Skeletal muscle tissue (tissue), 4 donors: Measurements from ENCODE around the gene BCAT1. TPM values are rescaled to one million over a fixed set of nuclear protein-coding genes. Genes with fewer than 3 reads are reported as not detected.
"Not testable (repeated sequence)": the region's sequence is repeated elsewhere in the genome, so short reads cannot be mapped to it uniquely, and the experiment has no call there.

ENCODE experiments used
- H3K27ac ChIP-seq: one replicate; pipeline ENCODE4 v1.7.0; 2013; ENCODE audit warnings: mild to moderate bottlenecking, low read depth, low read length, inconsistent platforms
- H3K27me3 ChIP-seq, 3 donors: one replicate each; pipeline ENCODE4 v1.7.0; 2013; ENCODE audit warnings: low read length in 3 of 3; ENCODE audit not compliant: control insufficient read depth in 3 of 3, insufficient read depth in 3 of 3
- H3K36me3 ChIP-seq, 3 donors: one replicate each; pipeline ENCODE4 v1.7.0; 2013; ENCODE audit warnings: low read length in 3 of 3; ENCODE audit not compliant: control insufficient read depth in 3 of 3, insufficient read depth in 3 of 3
- H3K4me1 ChIP-seq, 3 donors: one replicate each; pipeline ENCODE4 v1.7.0; 2013; ENCODE audit warnings: low read length in 3 of 3, mild to moderate bottlenecking in 3 of 3; ENCODE audit not compliant: control insufficient read depth in 3 of 3, insufficient read depth in 3 of 3
- H3K4me3 ChIP-seq, 3 donors: one replicate each; pipeline ENCODE4 v1.7.0; 2013; ENCODE audit warnings: low read length in 3 of 3
- H3K9ac ChIP-seq, 3 donors: one replicate each; pipeline ENCODE4 v1.7.0; 2013; ENCODE audit warnings: low read length in 3 of 3, mild to moderate bottlenecking in 3 of 3, moderate library complexity in 2 of 3, low read depth in 1 of 3
- H3K9me3 ChIP-seq, 3 donors: one replicate each; pipeline ENCODE4 v1.7.0; 2013; ENCODE audit warnings: low read length in 3 of 3; ENCODE audit not compliant: control insufficient read depth in 3 of 3
- total RNA-seq: library from RNA; depleted of rRNA; stranded (reverse); fragments of >200 nt; gene quantifications from one replicate; pipeline ENCODE4 v1.2.3, GENCODE V29; 2014
- donor health status: Osteomylitis.

The BCAT1 gene
- total RNA-seq, 1 donor from 2014 or later = 33.4 TPM

DNA sequence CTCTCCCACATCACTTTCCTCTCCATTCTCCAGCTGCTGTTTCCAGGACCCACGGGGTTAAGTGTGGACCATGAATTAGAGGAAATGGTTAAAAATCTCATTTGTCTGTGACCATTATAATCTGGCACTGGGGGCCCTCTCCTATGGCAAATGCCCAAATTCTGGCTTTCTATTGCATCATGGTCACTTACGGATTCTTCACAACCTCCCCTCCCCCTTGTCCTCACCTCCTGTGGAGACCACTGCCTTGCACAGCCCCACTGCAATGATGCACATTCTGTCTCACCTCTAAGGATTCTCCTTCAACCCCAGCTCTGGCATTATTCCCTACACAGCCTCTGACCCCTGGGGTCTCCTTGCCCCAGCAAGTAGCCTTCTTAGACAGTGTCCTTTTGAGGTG is 18.9 kb downstream of the BCAT1 start:
- H3K27me3 ChIP-seq = peaks cover 0 to 3% (median 0%) of the 10 kb centered on the region in 3 donors
- no peak overlapping the region for H3K4me3 ChIP-seq
- no peak overlapping the region for H3K9ac ChIP-seq
- no peaks in the 10 kb centered on the region for H3K9me3 ChIP-seq
- H3K27ac ChIP-seq = no peak overlapping the region
- no peaks in the 10 kb centered on the region for H3K36me3 ChIP-seq
- H3K4me1 ChIP-seq = no peaks in the 10 kb centered on the region

DNA sequence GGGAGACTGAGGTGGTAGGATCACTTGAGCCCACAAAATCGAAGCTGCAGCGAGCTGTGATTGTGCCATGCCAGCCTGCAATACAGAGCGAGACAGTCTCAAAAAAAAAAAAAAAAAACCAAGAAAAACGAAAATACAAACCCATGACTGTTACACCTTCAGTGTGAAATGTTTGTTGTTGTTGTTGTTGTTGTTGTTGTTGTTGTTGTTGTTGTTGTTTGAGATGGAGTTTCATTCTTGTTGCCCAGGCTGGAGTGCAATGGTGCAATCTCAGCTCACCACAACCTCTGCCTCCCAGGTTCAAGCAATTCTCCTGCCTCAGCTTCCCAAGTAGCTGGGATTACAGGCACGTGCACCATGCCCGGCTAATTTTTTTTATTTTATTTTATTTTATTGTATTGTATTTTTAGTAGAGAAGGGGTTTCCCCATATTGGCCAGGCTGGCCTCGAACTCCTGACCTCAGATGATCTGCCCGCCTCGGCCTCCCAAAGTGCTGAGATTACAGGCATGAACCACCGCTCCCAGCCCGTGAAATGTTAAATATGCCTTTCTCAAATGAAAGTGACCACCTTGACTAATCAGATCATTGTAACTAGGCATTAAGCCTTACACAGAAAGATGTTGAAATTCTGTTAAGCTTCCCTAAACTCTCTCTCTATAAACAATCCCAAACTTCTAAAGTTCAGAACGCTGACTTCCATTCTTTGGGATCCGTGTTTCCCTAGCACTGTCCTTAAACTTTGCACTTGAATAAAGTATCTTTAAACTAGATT is 20.2 kb downstream of the BCAT1 start:
- H3K36me3 ChIP-seq, H3K27ac ChIP-seq, H3K4me3 ChIP-seq, H3K9me3 ChIP-seq, H3K27me3 ChIP-seq, H3K4me1 ChIP-seq, H3K9ac ChIP-seq: not testable (repeated sequence)

- Histone ChIP-seq H3K27ac (no peak overlapping the region), H3K9ac (no peak overlapping the region), H3K36me3 (no peaks in the 10 kb centered on the region), H3K27me3 (no peaks in the 10 kb centered on the region), H3K4me3 (no peak overlapping the region), H3K4me1 (no peaks in the 10 kb centered on the region), H3K9me3 (no peaks in the 10 kb centered on the region)
Observed at GRCh38 chr12:24928131-24928530, 20.8 kb downstream of the BCAT1 start.

DNA sequence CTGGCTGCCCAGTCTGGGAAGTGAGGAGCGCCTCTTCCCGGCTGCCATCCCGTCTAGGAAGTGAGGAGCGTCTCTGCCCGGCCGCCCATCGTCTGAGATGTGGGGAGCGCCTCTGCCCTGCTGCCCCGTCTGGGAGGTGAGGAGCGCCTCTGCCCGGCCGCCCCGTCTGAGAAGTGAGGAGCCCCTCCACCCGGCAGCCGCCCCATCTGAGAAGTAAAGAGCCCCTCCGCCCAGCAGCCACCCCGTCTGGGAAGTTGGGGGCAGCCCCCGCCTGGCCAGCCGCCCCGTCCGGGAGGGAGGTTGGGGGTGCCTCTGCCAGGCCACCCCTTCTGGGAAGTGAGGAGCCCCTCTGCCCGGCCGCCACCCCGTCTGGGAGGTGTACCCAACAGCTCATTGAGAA is 22.8 kb downstream of the BCAT1 start:
- not testable (repeated sequence) for H3K4me1 ChIP-seq, H3K36me3 ChIP-seq, H3K9ac ChIP-seq, H3K27me3 ChIP-seq, H3K27ac ChIP-seq, H3K9me3 ChIP-seq, H3K4me3 ChIP-seq

GRCh38 chr12:24922090-24922489 is 26.8 kb downstream of the BCAT1 start:
- H3K4me3 ChIP-seq = no peak overlapping the region
- no peaks in the 10 kb centered on the region for H3K27me3 ChIP-seq
- H3K9ac ChIP-seq = no peak overlapping the region
- no peak overlapping the region for H3K27ac ChIP-seq
- no peaks in the 10 kb centered on the region for H3K4me1 ChIP-seq
- H3K9me3 ChIP-seq = no peaks in the 10 kb centered on the region
- no peaks in the 10 kb centered on the region for H3K36me3 ChIP-seq

DNA sequence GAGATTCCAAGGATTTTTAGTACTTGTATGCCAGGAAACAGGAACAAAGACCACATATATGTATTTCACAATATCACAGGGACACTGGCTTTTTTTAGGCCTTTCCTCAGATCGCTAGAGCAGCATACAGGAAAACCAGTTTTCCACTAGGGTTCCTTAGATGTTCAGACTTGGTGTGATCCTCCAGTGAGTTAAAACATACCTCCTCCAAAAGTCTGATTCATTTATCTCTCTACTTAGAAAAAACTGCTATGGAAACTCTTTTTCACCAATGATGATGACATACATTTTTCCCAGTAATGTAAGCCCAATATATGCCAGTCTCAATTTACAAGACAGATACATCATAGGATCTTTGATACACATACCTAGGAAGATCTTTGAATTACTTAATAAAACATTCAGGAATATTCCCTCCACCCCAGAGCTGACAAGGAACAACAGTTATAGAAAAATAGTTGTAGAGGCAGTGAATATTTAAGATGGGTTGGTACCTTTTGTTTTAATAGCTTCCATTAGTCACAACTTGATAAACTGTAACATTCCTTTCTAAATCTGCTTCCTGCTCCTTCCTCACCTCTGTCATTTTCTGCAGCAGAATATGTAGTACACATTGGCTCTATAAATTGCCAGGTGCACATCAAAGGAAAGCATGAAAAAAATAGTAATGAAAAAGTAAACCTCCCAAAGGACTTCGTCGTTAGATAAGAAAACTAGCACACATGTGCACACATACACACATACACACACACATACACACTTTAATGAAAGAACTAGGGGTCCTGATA is 27.5 kb downstream of the BCAT1 start:
- H3K27me3 ChIP-seq = no peaks in the 10 kb centered on the region
- H3K4me1 ChIP-seq = no peaks in the 10 kb centered on the region
- no peaks in the 10 kb centered on the region for H3K9me3 ChIP-seq
- H3K27ac ChIP-seq = no peak overlapping the region
- no peak overlapping the region for H3K4me3 ChIP-seq
- H3K9ac ChIP-seq = no peak overlapping the region
- H3K36me3 ChIP-seq = no peaks in the 10 kb centered on the region

GRCh38 chr12:24920141-24920540 is 28.8 kb downstream of the BCAT1 start:
- no peaks in the 10 kb centered on the region for H3K27me3 ChIP-seq
- H3K27ac ChIP-seq = no peak overlapping the region
- H3K9ac ChIP-seq = no peak overlapping the region
- no peak overlapping the region for H3K4me3 ChIP-seq
- no peaks in the 10 kb centered on the region for H3K36me3 ChIP-seq
- H3K4me1 ChIP-seq = no peaks in the 10 kb centered on the region
- no peaks in the 10 kb centered on the region for H3K9me3 ChIP-seq

GRCh38 chr12:24919346-24920001 is 29.4 kb downstream of the BCAT1 start:
- Histone ChIP-seq H3K4me1 (no peaks in the 10 kb centered on the region), H3K9ac (no peak overlapping the region), H3K27ac (no peak overlapping the region), H3K4me3 (no peak overlapping the region), H3K9me3 (no peaks in the 10 kb centered on the region), H3K36me3 (no peaks in the 10 kb centered on the region), H3K27me3 (no peaks in the 10 kb centered on the region)

- H3K9ac ChIP-seq = no peak overlapping the region
- no peaks in the 10 kb centered on the region for H3K36me3 ChIP-seq
- no peak overlapping the region for H3K27ac ChIP-seq
- no peak overlapping the region for H3K4me3 ChIP-seq
- H3K9me3 ChIP-seq = no peaks in the 10 kb centered on the region
- H3K4me1 ChIP-seq = no peaks in the 10 kb centered on the region
- no peaks in the 10 kb centered on the region for H3K27me3 ChIP-seq
Observed at GRCh38 chr12:24918596-24918995, 30.3 kb downstream of the BCAT1 start.

GRCh38 chr12:24915501-24915900 is 33.4 kb downstream of the BCAT1 start:
- Histone ChIP-seq H3K27ac (no peak overlapping the region), H3K9ac (no peak overlapping the region), H3K27me3 (no peaks in the 10 kb centered on the region), H3K4me3 (no peak overlapping the region), H3K4me1 (no peaks in the 10 kb centered on the region), H3K36me3 (no peaks in the 10 kb centered on the region), H3K9me3 (no peaks in the 10 kb centered on the region)
